Smooth muscle cell of the brain vasculature (primary cell): ENCODE data around the gene POLR1D.

Source experiments
- DNase-seq: peaks from one replicate; pipeline ENCODE4 v3.0.0-alpha.2; 2012; ENCODE audit warnings: low read depth, low spot score

Gene POLR1D

DNA sequence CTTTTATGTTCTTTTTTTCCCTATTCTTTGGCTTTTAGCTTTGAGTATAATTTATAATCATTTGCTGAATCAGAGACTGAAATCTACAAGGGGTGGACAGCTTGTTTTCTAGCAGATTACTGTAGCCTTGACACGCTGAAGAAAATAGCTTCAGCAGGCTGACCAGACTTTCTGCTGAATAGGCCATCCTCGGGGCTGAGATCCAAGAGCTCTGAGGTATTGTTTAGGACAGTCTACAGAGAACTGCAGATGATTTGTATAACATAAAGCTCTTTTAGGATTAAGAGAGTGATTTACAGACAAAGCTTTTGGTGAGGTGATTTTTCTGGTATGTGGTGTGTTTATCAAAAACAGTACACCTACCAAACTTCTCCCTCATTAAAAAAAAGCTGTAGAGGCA is 16.8 kb downstream of the POLR1D start:
- no peak for DNase-seq

DNA sequence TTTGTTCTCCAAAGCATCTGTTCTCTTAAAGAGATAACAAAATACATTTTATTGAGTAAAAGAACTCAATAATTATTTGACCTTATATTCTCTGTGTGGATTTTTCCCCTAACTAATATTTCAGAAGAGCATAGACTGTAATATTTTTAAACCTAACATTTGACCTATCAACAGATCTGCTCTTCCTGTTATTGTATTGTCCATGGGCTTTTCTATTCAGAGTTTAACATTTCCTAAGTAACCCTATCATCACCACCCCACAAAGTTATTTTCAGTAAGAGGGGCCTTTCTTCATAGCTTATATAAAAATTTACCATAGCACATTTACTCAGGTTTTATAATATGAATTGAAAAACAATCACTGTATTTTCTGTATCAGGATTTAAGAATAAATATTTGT is 17.5 kb downstream of the POLR1D start:
- no peak for DNase-seq

DNA sequence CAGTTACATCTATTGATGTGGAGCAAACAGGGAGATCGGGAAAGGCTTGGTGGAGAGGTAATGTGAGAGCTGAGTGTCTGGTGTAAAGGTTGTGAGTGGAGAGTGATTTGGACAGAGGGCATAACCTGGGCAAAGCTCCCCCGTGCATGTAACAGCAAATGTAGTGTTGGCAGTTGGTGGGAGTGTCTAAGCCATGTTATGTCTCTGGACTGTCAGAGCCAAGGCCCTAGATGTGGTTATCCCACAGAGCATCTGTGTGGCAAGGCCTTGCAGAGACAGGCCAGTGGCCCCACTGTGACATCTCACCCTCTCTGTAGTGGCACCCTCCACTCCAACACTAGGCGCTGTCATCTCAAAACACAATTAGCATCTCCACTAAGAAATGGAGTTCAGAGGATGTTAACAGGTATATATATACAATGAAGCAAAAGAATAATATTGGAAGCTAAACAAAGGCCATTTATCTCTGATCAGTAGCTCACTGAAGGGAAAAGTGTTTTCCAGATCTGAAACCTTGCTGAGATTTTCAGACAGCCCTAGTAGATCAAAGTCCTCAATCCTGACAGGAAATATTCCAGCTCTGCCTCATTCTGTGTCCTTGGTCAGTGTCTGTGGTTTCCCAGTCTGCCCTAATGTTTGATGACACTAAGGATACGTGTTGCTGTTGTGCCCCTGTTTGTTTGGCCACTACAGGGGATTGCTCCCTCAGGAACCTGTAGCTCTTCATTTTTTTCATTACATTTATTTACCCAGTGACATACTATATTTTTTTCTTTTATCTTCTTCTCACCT is 20.2 kb downstream of the POLR1D start:
- no peak for DNase-seq

DNA sequence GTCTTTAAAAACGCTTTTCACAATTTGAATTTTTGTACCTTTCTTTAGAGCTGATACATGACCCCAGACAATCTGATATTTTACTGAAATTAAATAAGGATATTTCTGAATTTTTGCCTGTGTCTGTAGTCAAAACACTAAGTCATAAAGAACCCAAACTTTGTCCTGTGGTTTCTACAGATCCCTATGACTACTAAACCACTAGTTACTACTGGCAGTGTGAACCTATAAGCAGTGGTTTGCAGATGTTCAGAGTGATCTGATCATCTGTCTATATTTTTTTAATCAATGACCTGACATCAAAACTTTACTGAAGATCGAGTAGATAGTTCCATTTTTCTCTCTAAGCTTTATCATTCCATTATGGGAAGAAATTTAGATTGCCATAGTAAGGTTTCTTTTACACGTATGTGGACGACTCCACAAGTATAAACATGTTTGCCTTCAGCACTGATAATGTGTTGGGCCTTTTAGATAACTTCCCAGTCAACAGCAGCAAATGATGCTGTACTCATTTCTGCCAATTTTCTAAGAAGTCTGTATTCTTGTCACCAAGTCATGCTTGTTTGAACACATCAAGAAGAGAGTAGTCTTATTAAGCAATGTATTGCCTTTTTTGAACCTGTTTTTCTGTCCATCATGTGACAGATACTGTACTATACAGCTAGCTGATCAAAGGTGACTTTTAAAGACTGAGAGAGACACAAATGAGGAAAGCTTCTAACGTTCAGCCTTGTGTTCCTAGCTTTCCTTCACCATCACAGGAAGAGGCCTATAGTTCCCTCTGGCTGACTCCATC is 21.8 kb downstream of the POLR1D start:
- no peak for DNase-seq

DNA sequence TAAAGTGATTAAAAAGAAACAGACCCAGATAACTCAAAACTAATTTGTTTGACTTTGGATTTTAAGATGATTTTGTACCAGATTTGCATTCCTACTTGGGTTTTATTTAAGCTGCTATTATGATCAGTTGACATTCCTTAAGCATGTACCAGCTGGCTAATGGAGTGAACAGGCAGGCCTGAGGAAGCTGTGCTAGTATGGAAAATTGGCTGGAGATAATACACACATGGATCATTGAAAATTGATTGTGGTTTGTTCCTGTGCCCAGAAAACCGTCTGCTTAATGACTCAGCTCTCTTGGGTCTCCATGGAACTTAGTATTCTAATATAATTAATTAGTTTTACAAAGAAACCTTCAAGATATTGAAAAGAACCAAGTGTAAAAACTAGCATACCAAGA is 22.6 kb downstream of the POLR1D start:
- no peak for DNase-seq

DNA sequence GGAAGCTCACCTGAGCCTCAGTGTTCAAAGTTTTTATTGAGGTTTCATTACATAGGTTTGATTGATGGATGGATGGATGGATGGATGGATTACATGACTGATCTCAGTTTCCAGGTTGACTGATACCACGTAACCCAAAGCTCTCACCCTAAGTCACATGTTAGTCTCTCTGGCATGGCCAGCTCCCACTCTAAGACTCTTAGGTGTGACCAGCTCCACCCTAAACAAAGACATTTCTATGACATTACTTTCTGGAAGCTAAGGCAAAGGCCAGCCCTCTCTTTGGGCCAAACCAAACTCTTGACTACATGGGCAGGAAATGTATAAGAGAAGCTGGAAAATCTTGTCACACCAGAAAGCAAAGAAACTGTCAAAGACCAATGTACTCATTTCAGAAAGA is 28.6 kb downstream of the POLR1D start:
- no peak for DNase-seq

DNA sequence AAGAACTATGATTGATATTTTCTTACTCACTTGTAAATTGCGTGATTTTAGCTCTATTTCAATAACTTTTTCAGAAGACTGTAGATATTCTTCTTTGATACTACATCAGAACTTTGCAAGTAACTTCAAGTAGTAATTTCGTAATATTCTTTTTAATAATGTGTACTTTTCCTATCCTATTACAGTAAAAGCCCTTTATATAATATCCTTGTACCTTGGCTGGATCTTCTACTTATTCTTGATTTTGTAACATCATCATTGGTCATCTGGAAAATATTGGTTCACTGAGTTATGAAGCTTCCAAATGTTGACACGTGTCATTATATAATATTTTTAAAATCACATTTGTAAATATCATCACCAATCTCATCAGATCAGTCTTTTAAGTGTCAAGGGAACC is 32.4 kb downstream of the POLR1D start:
- DNase-seq, result no peak

DNA sequence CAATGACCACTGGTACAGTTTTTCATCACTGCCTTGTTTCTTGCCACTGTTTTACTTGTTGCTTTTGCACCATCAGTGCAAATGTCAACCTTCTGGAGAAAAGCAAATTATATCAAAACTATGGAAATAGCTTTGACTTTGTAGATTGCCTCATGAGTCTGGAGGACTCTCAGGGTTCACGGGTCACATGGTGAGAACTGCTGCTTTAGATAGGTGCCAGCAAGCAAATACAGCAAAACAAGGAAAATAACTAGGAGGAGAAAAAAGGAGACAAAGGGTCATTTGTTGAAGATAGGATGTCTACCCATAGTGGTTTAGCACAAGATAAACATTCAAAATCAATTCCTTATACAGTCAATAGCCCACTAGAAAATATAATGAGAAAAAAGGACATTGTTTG is 33.1 kb downstream of the POLR1D start:
- no peak for DNase-seq

DNA sequence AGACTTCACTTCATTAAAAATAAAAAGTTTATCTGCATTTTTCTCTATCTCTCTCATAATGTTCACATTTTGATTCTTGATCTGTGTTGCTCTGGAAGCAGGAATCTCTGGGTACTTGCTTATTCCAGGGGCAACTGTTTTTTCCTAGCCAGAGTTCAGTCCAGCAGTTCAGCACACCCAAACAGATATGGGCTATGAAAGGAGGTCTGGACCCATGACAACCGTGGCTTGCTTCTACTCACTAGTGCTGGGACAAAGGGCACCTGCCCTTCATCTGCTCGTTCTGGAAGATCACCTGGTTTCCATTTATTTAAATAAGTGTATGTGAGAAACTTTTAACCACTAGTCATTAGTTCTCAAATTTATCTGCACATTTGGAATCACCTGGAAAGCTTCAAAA is 36.0 kb downstream of the POLR1D start:
- no peak for DNase-seq

DNA sequence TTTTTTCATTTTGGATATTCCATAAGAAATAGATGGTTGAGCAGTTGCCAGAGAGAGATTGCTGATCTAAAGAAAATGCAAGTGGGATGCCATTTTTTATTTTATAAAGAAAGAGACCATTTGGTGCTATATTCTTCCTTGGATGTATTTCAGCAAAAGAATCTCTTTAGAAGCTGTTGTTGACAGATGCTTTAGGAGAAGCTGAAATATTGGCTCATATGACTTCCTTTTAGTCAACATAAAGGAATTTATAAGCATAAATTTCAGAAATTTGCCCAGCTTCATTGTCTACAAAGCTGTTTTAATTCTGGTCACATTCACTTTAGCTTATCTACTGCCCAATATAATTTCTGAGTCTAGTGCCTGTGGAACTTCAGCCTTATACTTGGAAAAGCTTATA is 36.9 kb downstream of the POLR1D start:
- no peak for DNase-seq

DNA sequence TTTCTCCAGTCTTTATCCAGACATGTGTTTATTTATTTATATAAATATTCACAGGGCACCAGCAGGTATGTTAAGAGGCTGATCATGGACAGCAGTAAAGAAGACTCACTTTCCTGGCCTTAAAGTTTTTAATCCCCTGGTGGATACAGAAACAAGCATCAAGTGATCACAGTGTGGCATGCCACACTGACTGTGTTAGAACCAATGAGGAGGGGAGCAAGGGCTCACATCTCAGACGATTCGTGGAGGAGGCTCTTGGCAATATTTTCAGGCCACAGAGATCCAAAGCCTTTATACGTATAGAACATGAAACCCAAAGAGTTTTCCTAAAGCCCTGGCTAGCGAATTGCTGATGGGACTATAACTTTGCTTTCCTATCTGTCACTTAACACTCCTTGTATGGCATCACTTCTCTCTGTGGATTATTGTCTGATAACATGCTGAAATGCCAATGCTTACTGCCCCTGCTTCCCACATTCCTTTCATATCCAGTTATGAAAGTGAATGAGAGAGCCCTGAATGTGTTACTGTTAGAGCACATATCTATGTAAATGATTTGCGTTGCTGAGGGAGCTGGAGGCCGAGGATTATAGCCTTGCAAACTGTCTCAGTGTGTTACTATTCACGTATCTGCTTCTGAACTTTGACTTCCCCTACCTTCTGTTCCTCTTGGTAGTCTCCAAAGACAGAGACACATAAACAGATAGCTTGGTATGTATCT is 37.6 kb downstream of the POLR1D start:
- DNase-seq, result no peak

DNA sequence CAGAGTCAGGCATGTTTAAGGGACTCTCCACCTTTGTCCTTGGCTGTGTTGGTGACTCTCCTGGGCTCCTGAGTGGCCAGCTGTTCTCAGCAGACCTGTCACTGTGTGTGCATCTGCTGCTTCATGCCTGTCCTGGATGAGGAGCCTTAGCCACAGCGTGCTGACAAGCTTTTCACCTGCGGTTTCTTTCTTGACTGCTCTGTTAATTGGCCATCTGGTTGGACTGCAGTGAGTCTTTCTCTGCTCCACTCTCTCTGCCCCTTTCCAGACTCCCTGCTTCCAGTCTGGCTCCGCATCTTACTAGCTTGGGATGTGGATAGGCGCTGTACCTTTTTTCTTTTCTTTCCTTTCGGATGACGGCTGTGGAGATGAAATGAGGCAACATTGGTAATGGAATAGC is 38.8 kb downstream of the POLR1D start:
- no peak for DNase-seq

DNA sequence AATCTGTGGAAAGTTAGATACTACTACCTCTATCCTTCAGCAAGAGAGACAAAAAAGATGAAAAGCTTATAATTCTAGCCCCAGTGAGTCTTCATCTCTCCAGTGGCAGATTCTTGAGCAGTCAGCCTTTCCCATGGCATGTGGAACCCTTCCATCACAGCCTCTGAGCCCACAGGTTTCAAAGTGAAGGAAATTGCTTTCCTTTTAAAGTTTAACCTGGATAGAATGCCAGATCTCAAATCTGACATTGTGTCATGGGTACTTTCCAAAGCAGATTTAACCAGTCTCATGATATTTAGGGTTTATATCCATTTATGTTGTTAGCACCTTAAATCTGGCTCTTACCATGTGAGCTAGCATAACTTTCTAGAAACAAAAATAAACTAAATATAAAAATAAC is 39.3 kb downstream of the POLR1D start:
- DNase-seq, result no peak

DNA sequence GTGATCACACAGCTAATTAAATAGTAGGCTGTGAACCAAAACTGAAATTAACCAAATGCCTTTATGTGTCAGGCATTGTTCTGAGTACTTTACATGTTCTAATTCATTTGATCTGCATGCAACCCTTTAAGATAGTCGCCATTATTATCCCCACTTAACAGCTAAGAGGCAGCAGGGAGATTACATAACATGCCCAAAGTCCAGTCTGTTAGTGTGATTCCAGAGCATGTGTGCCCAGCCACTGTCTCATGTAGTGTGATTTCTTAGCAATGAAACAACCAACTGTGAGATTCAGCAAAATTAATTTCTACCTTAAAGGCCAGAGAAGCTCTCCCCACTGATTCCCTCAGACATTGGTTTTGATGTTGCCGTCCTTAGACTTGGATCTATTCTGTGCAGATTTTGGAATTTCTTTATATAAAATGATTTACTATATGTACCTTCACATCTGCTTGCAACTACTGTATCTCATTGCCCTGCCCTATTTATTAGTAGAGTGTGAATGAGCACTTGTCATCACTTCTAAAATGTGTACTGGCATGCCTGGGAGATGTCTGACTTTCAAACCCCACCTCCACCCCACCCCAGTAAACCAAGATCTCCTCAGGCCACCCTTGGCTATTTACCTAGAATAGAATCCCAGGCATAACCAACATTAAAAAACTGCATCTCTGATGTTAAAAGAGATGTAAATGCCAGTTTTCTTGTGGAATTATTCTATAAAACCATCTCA is 41.2 kb downstream of the POLR1D start:
- no peak for DNase-seq

DNA sequence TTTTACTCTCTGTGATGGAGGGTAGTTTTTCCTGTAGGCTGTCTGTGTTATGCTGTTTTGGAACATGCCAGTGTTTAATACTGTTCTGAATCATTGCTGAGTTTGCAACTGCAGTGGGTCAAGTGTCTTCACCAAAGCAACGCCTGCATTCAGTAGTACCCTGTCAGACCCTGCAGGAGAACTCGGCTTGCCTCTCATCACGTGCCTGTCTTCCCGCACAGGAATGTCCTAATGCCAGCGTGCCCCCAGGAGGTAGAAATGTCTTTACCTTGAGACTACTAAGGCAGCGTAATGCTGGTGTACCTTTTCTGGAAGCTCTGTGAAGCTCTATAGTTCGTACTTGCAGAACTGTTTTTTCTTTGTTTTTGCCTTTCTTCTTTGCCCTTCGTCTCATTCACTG is 42.3 kb downstream of the POLR1D start:
- no peak for DNase-seq

DNA sequence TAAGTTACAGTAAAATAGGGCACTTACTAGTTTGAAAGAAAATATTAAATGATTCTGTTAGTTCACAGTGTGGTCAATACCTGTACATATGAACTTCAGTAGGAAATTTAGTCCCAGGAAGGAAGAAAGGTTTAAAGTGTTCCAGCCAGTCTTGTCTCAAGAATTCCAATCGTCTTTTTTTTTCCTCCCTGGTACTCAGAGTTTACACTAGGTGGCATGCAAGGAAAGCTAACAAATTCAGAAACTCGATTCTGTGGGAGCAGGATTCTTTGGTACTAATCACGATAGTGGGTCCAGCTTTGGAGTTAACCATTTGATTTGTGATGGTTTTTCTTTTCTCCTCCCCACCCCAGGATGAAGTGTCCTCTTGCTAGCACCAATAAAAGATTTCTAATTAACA is 43.6 kb downstream of the POLR1D start:
- no peak for DNase-seq

DNA sequence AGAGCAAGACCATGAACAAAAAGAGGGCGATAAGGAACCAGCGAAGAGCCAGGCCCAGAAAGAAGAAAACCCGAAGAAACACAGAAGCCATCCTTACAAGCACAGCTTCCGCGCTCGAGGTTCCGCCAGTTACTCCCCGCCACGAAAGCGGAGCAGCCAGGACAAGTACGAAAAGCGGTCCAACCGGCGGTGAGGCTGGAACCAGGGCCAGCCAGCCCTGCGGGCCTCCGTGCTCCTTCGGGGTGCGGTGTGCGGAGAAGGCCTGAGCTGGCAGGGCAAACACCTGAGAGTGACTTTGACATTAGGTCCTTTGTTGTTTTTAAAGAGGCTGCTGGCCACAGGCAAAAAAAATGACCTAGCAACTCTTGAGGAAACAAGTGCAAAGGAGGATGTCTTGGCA is 44.1 kb downstream of the POLR1D start:
- DNase-seq, result no peak

DNA sequence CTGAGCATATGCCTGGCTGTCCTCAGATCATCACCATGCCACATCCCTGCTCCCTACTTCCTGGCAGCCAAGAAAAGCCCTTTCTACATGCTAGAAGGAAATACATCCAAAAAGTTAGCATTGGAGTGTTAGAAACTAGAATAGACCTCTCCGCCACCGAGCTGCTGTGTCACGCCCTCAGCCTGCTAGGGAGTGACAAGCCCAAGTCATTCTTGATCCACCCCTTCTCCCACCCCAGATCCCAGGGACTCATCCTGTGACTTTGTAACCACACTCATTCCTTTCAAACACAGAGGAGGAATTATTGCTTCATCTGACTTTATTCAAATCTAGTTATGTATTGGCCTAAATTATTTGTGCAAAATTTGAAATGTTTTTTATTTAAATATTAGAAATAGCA is 45.3 kb downstream of the POLR1D start:
- DNase-seq, result no peak

DNA sequence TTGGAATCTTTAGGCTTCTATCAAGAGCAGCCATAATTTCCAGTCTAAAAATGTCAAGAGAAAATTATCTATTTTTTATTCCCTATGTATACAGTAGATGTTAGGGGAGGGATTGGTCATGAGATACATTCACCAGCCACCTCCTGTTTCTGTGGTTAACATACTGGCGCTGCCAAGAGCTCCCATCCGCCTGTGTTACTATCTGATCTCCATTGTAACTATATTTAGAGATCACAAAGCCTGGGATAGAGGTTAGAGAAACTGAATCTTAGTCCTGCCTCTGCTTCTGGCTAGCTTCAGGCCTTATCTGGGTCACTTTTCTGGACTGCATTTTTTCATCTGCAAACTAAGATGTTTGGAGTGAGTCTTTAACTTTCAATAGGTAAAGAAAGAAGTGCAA is 46.3 kb downstream of the POLR1D start:
- DNase-seq, result no peak

DNA sequence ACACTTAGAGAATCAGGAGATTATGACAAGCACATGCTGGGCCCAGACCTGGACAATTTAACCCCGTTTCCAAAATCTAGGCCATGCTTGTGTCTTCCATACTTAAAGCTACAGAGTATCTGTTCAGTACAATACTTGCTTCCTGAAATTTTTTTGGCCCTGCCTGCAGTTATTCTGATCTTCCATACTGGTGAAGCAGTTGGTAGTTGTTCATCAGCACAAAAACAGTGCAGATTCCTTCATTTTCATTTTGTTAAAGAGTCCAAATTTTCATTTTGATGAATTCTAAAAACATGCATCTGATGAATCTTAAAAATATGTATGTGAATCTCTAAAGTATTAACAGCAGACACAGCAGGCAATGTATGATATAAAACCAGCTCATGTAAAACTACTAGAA is 49.2 kb downstream of the POLR1D start:
- no peak for DNase-seq

DNA sequence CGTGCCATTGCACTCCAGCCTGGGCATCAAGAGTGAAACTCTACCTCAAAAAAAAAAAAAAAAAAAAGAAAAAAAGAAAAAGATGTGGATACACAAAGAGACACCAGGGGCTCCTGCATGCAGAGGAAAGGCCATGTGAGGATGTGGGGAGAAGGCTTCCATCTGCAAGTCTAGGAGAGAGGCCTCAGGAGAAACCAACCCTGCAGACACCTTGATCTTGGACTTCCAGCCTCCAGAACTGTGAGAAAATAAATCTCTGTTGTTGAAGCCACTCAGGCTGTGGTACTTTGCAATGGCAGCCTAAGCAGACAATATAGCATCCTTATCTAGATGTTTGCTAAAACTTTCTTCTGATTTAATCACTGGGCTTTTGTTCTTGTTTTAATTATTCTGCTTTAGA is 50.3 kb downstream of the POLR1D start:
- DNase-seq, result no peak
